Sciatic nerve (tissue), 2 donors: ENCODE results near the gene ELF4. TPM values are rescaled to one million over a fixed set of nuclear protein-coding genes. Genes with fewer than 3 reads are reported as not detected.

Experiments used
- ATAC-seq: fragments of 200-7000 bp; cut with Tn5 transposase; one replicate; pipeline ENCODE4 v1.9.1; 2020; ENCODE audit warnings: mild to moderate bottlenecking, moderate library complexity
- DNase-seq: peaks from one replicate; pipeline ENCODE4 v3.0.0-alpha.2; 2020; ENCODE audit warnings: low spot score
- intact Hi-C: fragments of 100-400 bp; cut with DNase I; formaldehyde crosslinking; loops from one replicate; pipeline ENCODE4 v1.14.2; 2022
- total RNA-seq: library from RNA; stranded (reverse); fragmentation: NEBNext Ultra II Directional; extraction: Animal tissue kit (Norgen Biotek cat#: 25700); gene quantifications from one replicate; pipeline ENCODE4 v1.2.1, GENCODE V29; 2021
- donor health status: DM: no; HTN: no; CAD: no.
- donor health status: DM: no; HTN: no; CAD: no.

Gene ELF4
- 15.3 TPM for total RNA-seq

DNA sequence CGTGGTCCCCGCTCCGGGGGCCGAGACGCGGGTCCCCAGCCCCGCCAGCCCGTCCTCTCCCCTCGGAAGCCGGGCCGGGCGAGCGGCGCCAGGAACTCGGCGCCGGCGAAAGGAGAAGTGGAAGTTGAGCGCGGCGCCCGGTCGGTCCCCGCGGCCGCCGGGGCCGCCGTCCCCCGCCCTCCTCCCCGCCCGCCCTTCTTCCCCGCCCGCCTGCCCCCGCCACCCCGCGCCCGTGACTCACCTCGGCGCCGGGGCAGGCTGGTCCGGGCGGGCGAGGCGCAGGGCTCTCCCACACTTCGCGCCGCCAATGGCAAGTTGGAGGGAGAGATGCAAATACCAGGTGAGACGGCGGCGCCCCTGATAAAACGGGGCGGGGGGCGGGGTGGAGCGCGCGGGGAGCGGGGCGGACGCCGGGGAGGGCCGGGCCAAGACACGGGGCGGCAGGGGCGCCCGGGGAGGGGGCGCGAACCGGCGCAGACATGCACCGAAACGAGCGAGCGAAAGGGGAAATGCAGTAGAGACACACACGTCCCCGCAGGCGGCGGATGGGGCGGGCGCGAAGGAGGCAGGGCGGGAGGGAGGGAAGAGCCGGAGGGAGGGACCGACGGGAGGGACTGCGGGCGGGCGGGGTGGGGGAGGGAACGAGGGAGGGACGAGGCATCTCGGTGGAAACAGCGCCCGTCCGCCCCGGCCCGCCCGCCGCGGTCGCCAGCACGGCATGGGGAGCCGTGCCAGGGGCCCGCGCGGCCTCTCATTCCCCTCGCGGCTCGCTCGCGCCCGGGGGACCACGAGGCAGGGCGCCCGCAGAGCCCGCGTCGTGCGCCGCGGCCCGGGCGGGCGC lies at the start of gene ELF4:
TSS of gene ELF4 (minus strand) at position 119 of the 841 bp plus-strand sequence. CDS start 29,167 bp downstream, outside the sequence.
- DNase-seq (no peak), ATAC-seq (peak; percentile 2)
- intact Hi-C loops = no loop called here

DNA sequence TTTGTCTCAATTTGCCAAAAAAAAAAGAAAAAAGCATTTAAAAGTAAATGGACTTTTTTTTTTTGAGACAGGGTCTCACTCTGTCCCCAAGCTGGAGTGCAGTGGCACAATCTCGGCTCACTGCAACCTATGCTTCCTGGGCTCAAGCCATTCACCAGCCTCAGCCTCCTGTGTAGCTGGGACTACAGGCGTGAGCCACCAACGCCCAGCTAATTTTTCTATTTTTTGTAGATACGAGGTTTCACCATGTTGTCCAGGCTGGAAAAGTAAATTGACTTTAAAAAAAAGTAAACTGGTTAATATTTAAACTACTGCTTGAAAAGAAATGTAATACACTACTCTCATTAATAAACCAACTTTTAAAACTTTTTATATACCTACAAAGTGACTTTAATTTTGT lies 49.5 kb upstream of the ELF4 start:
- no peak for DNase-seq
- intact Hi-C loops = no loop called here
- ATAC-seq = no peak

DNA sequence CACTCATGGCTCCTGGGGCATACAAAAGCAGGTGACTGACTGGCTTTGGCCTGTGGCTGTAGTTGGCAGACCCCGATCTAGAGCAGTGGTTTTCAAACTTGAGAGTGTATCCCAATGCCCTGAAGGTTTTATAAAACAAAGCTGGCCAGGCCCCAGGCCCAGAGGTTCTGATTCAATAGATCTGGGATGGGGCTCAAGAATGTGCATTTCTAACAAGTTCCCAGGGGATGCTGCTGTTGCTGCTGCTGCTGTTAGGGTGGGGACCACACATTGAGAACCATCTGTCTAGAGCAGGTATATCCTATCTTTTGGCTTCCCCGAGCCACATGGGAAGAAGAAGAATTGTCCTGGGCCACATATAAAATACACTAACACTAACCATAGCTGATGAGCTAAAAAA lies 48.0 kb upstream of the ELF4 start:
- DNase-seq (no peak), ATAC-seq (no peak)
- intact Hi-C loops = no loop called here

DNA sequence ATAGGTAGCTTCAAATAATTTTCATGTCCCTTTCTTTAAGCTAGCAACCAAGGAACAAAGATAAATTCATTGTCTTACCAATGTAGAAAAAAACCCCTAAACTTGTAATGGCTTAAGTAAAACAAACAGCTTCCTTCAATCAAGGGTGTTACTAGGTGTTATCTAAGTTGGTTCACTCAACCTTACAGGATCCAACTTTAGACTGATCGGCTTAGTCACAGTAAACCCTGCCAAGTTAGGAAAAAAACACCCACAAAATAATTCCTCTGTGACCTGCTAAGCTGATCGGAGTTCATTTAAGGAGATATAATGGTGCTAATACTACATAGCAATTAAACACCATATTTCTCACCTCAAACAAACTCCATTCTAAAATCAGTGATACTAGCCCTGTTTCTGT lies 45.3 kb upstream of the ELF4 start:
- ATAC-seq (no peak), DNase-seq (no peak)
- intact Hi-C loops = no loop called here

DNA sequence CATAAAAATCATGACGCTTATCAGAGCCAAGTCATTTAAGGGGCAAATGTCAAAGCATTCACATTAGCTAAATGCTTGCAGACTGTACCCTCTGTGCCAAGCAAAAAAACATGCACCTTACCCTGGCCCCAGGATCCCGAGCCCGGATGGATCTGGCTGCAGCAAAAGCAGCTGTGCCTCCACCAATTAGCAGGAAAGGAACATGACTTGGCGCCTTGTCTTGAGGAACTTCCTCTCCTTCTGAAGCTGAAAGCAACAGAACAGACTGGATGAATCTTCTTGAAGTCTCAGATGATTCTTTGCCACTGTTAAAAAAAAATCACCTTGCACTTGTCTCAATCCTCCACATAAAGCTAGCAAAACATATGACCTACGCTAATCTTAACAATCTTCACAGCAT lies 37.3 kb upstream of the ELF4 start:
- intact Hi-C loops = no loop called here
- DNase-seq (no peak), ATAC-seq (no peak)

DNA sequence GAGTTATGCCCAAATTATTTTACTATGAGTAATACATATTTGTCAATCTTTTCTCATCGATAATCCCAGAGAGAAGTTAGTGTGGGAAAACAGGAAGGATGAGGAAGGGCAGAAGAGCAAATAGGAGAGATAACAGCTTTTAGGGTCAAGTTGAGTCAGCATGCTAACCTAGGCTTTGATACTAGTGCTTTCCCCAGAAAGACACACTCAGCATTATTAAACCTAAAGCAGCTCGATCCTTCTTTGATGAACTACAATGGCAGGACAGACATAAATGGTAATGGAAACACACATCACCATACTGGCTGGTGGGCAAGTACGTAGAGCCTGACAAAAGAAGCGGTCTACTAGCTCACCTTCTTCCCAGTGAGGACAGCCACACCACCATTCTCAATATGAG lies 34.8 kb upstream of the ELF4 start:
- intact Hi-C loops = no loop called here
- ATAC-seq = no peak
- no peak for DNase-seq

DNA sequence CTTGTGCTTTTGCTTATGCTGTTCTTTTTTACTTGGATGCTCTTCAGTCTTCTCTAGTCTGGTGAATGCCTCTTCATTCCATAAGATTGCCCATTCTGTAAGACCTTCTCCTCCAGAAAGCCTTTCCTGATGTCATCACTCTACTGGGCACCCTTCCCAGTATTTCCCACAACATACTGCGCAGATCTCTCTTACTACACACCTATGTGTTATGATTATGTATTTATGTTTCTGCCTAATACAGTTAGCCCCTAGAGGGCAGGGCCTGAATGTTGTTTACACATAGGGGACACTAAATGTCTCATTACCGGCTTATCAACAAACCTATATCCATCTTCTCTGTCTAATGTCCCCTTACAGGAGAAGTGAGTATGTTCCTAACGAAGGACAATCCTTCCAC lies 34.2 kb upstream of the ELF4 start:
- ATAC-seq (no peak), DNase-seq (no peak)
- intact Hi-C loops = no loop called here

DNA sequence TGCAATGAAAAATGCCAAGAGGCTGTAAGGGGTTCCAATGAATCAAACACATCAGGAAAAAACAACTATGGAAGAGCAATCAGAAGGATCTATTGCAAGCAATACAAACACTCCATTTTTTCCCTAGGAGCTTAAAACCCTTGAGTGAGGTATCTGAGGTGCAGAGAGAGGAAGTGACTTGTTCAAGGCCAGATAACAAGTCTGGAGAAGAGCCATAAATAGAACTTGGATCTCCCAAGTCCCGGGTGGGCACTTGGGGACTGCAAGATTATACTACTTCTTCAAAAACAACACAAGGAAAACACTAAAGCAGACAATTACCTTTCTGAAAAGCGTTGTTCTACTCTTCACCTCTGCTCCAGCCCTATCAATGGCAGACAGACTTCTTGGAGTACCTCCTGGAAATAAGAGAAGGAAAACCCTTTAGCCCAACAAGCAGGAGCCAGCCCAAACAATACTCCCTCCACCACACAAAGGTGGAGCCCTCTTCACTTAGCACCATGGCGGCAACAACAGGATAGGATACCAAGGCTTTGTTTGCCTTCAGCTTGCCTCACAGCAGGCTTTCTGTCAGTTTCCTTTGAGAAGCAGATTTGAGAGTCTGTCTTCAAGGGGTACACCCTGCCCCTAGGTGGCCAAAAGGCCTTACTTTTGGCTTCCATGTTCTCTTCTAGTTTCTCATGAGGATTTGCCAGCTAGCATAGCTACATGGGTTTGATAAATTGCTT lies 29.3 kb upstream of the ELF4 start:
- intact Hi-C loops = no loop called here
- no peak for DNase-seq
- no peak for ATAC-seq

DNA sequence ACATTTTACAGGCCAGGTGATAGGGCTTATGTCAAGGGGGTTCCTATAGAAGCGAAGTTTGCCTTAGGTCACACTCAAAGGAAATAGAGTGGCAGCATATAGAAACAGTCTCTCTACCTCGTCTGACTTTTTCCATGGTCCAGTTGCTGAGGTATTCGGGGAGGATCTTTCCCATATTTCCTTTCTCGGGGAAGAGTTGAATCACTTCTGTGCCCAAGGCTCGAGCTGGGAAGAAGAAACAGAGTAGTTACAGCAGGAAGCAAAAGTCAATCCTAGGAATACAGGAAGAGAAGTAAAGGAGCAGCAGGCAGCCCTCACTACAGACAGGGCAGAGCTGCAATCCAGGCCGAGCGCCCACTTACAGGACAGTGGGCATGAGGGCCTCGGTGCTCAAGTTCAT lies 26.7 kb upstream of the ELF4 start:
- intact Hi-C loops = no loop called here
- no peak for DNase-seq
- no peak for ATAC-seq

DNA sequence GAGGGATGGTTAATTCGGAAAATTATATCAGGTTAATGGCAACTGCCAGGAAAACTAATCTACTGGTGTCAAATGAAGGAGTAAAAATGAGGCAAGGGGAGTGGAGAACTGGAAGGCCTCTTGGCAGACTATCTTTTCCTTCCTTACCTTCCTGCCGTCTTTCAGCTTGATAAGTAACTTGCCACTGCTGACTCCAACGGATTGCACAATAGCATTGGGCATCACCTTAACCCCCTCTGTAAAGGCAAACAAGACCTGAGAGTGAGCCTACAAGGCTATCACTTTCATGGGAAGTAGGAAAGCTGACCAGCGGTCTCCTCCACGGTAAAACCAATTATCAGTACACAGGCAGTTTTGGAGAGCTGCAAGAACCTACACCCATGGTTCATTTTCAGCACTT lies 26.2 kb upstream of the ELF4 start:
- no peak for DNase-seq
- intact Hi-C loops = no loop called here
- ATAC-seq = no peak

DNA sequence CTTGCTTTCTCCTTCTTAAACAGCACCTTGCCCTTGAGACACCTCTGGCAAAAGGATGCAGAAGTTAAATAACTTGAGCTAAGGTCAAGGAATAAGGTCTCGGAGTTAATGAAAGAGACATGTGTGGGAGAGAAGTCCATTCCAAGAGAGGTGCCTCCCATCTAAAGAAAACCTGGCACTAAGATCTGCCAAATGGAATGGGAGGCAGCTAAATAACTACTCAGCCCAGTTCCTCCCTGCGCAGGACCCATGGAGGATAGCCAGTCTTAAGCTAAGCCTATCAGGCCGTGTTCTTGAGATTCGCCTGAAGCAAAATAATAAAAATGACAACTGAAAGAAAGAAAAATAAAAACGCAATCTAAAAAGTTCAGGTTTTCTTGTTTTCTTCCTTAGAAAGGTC lies 20.7 kb upstream of the ELF4 start:
- intact Hi-C loops = no loop called here
- DNase-seq = no peak
- ATAC-seq = no peak

DNA sequence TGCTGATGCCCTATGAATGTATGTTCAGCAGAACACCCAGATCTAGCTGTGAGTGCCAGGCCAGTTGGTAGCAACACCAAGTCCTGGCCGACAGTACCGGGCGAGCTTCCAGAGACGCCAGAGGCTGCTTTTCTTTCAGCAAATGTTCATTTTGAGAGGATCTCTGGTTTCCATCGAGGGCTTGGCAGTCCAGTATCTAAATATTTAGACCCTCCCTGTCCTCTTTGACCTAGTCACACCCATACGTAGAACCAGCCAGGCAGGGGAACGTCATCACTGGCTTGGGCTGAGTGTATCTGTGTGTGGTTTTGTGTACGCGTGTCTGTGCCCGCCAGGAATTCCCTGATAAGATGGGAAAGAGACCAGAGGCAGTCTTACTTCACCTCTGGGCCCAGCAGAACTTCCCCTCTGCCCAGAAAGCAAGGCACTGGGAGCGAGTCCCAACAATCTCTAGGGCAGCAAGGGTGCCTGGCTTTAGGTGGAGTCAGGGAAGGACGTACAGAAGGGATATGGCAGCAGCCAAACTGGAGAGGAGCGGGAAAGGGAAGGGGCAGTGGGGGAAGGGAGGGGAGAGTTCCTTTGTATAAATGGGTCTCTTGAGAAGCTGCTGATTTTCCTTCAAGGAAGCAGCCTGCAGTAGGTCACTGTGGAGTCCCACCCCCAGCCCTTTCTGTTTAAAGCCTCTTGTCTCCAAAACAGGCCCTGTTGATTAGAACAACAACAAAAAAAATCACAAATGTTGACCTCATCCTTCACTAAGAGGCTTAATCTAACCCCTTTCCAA lies 15.0 kb upstream of the ELF4 start:
- intact Hi-C loops = no loop called here
- DNase-seq (no peak), ATAC-seq (peak; percentile 76)

DNA sequence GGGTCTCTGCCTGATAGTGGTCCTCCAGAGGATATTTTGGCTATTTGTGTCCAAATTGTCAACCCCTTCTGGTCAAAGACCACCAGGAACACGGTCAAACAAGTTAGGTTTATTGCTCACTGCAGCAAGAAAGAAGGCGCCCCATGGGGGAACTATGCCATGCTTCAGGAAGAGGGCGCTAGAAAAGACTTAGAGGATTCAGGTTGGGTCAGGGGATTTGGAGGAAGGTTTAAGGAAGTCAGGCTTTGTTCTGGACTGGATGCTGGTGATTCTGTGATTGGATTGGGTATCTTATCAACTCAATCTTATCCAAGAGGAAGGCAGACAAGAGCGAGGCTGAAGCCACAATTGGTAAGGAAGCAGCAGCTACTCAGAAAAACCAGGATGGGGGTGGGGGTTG lies 14.3 kb upstream of the ELF4 start:
- DNase-seq (no peak), ATAC-seq (no peak)
- intact Hi-C loops = no loop called here

DNA sequence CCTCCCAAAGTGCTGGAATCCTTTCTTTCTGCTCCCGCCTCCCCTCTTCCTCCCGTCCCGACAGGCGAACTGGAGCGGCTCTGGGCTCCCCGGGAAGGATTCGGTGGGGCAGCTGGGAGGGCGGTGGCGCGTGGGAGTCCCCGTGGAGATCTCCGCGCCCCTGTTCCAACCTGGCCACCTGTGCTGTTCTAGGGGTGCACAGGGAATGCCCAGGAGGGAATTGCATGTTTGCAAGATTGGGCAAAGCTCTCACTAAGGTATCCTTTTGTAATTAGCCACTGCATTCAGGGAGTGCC lies 11.2 kb upstream of the ELF4 start:
- ATAC-seq (no peak), DNase-seq (no peak)
- intact Hi-C loops = no loop called here

DNA sequence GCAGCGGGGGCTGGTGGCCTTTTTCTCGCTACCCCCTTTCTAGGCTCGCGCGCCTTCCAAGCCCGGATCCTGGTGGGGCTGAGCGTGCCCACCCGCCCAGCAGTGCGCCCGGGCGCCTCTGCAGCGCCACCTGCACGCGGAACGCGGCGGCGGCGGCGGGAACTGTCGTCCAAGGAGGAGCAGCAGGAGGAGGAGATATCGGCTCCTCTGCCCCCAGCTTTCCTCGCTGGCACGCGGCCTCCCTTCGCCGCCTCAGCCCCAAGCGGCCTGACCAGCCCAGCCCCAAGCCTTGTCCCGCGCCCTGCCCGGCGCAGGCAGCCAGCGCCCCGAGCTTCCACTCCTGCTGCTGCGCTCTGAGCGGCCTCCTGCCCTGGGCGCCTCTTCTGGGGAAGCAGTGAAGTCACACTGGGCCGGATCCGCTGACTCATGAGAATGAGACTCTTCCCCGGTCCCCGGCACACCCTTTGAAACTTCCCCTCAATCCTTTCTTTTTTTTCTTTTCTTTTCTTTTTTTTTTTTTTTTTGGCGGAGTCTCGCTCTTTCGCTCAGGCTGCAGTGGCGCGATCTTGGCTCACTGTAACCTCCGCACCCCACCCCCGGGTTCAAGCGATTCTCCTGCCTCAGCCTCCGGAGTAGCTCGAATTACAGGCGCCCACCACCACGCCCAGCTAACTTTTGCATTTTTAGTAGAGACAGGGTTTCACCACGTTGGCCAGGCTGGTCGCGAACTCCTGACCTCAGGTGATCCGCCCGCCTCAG lies 10.6 kb upstream of the ELF4 start:
- ATAC-seq = peak; percentile 86
- intact Hi-C loops = no loop called here
- peak; percentile 84 for DNase-seq

DNA sequence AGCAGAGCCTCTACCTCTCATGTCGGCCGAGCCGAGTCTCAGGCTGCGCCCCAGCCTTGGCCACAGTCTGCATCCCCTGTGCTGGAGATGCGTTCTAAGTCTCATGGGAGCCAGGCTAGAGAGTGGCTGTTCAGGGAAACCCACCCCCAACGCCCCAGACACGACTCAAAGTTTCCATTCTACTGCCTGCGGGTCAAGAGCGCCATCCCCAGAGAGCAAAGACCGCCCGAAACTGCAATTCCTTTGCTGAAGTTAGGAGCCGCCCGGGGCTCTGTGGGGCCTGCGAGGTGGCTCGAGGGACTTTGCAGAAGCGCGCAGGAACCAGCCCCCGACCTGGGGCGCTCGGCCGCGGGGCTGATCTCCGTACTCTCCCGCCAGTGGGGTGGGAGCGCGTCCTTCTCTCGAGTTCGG lies 10.0 kb upstream of the ELF4 start:
- ATAC-seq = peak; percentile 2
- DNase-seq = no peak
- intact Hi-C loops = no loop called here

DNA sequence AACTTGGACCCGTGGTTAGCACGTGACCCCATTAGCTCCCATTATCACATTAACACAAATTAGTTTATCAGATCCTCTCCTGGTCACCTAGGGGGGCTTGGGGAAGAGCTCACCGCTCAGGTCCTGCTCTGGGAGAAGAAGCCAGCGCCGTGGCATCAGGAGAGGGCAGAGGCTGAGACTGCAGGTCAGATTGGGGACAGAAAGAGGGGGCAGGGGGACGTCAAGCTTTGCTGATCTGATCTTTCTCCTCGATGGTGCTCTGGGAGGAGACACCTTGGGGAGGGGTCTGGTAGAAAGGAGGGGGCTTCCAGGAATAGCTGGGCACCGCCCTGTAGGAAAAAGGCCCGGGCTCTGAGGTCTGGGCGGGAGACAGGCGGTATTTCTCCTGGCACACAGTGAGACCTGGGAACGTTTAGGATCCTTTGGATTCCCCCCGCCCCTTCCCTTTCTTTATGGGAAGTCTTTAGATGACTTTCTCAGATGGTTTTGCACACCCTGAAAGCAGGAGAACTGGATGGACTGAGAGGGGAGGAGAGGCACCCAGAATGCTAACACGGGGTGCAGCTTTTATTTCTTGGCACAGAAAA lies 9.1 kb upstream of the ELF4 start:
- no peak for ATAC-seq
- intact Hi-C loops = no loop called here
- DNase-seq = no peak

DNA sequence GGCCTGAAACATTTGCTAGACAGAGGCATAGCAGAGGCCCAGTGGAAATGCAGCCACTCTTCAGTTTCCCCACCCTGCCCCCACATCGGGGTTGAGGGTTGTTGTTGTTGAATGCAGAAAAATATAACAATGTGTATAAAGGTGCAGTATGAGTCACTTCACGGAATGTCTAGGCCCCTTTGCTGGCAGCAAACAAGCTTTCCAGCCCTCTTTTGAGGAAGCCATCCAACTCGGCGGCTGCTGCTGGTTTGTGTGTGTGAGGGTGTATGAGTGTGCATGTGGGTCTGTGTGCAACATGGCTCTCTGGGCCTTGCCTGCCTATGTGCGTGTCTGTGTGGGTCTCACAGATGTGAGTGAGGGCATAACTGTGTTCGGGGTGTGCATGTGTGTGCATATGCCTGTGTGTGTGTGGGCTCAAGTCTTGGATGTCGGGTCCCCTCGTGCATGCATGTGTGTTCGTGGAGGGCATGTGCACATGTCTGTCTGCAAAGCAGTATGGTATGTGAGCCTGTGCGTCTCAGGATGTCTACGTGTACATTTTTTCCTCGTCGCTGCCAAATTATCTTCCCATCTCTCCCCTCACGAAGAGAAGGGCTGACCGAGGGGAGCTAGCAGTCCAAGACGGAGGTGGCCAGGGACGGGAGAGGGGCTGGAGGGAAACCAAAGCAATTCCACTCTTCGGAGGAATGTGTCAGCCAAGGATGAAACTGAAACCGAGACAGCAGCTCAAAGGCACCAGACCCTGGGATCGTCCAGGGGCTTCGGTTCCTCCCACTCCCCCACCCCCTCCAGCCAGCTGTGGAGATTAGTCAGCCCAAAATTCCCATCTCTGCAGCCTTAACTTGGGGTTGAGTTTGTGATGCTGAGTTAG lies 8.4 kb upstream of the ELF4 start:
- DNase-seq = no peak
- intact Hi-C loops = no loop called here
- ATAC-seq = no peak
